HG03571 (cell line): ENCODE data around the gene NOL12.
A peak's percentile ranks its signal among the peaks of the same experiment; 100 is the strongest.
"Not testable (repeated sequence)": the region's sequence is repeated elsewhere in the genome, so short reads cannot be mapped to it uniquely, and the experiment has no call there.

Experiments used
- ATAC-seq: cut with Tn5 transposase; IDR thresholded peaks from one replicate; pipeline ENCODE4 v1.9.1; 2021; ENCODE audit not compliant: unreplicated experiment

NOL12 gene

DNA sequence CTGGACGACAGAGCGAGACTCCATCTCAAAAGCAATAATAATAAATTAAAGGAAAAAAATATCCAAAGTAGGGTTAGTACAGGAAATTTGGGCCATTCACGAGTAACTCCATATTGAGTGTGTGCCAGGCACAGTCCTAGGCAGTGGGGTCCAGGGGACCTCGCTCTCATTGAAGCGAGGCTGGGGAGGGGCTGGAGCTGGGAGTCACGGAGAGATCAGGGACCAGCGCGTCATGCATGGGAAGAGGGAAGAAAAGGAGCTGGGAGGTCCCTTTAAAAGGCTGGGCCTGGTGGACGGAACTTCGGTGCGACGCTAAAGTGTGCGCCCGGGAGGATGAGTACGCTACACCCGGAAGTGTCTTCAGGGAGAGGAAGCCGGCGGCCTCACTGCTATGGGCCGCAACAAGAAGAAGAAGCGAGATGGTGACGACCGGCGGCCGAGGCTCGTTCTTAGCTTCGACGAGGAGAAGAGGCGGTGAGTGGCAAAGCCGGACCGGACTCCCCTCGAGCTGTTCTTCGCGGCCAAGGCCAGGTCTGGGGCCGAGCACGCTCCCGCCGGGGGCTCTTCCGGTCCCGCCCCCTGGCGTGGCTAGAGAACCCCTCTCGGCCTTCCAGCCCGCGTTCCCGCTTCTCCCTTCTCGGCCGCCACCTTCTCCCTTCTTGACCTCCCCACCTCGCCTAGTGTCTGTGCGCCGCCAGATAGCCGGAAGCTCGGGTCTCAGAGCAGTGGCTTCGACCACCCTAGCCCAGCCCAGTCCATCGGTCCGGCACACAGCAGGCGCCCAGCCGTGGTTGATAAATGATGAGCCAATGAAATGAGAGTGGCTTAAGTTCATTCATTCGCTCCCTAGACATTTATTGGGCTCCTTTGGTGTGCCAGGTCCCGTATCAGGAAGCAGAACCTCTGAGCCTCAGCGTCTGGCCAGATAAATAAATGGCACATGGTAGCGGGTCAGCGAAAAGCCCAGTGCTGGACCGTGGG is at the start of gene NOL12:
NOL12 (plus strand) TSS at position 342 of the 981 bp plus-strand sequence; CDS start at position 392, 50 bp downstream.
- peak; percentile 62 for ATAC-seq

DNA sequence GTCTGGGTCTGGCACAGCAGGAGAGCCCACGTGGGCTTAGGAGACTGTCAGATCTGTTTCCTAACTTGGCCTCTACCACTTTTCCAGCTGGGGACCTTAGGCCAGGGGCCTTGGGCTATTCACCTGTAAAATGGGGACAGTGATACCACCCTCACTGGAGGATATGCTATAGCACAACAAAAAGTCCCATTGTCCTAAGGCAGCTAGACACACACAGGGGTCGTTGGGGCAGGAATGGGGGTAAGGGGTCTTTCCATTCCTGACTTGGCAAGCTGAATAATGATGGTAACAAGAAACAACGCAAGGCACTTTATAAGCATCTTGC is 49.2 kb upstream of the NOL12 start:
- ATAC-seq, result no peak

DNA sequence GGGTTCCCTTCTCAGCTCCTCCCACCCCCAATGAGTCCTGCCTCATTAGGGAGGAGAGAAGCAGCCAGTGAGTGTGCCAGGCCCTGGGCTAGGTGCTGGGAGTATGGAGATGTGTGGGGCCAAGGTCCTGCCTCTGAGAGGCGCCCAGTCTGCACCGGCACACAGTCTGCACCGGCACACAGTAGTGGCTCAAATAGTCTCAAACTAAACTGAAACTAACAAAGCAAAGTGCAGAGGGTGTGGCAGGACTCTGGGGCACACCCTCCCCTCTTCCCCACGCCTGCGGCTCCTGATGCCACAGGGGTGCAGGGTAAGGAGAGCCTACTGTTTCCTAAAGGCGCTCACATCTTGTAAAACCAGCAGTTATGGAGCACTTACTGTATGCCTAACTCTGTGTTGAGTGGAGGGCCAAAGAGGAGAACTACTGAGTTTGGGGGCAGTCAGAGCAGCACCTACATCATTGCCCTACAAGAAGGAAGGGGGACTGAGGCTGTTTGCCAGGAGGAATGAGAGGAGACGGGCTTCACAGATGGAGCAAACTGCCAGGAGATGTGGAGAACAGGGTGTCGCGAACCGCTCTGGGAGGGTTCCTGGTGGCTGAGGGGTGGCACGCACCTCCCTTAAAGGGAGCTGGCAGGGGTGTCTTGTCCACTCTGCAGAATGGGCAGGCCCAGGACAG is 47.6 kb upstream of the NOL12 start:
- ATAC-seq, result no peak

DNA sequence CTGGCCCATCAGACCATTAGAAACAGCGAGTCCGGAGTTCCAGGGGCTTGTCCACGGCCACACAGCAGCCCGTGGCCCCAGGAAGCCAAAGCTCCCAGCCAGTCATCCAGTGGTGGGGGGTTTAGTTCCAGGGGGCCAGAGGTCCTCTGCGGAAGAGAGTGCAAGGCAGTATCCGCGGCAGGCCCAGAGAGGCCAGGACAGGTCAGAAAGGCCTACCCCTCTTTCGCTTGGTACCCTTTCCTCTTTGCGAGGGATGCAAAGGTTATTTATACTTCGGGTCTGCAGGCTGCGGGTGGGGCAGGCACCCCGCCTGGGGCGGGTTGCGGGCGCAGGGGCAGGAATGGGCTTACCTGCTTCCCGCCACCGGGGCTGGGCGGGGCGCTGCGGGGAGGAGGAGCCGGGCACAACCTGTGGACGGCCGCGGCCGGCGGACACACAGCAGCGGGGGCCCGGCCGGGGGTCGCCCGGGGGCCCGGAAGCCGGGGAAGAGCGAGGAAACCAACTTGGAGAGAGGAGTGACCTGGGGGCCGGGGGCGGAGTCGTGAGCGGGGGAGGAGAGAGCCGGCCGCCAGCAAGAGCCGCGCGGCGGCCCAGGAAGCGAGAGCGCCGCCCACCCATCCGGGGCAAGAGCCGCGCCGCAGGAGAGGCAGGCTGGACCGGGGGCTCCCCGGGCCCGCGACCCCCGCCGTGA is 46.9 kb upstream of the NOL12 start, which contains the start of gene SH3BP1:
SH3BP1 (plus strand) TSS at position 600 of the 691 bp plus-strand sequence. CDS start 119 bp downstream, outside the sequence.
- ATAC-seq, result no peak

DNA sequence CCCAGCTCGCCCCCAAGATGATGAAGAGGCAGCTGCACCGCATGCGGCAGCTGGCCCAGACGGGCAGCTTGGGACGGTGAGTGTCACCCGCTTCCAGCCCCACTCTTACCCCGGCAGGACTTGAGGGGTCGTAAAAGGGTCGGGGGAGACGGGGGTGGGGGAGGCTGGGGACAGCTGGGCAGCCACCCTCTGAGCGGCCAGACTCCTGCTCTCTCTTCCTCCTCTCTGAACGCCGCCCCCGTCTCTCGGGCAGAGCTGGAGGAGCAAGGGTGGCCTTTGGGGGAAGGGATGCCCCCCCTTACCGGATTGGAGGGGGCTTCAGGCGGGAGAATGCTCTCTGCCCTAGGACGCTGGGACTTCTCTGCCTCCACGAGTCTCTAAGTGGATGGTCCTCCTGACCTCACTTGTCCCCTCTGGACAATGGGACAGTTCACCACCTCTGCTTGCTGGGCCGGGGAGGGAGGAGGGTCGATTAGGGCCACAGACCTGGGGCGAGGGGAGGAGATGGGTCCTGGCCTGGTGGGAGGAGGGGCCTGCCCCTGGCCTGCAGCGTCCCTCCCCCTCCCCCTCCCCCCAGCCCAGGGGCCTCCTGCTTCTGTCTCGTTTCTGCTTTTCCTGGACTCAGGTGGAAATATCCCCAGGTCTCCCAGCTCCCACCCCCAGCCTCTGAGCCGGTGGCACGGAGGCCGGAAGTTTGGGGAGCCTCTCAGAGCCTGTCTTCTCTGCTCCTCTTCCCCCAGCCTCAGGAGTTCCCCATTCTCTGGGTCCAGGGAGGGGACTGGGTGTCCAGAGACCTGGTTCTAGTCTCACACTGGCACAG is 46.2 kb upstream of the NOL12 start:
- ATAC-seq, result no peak

DNA sequence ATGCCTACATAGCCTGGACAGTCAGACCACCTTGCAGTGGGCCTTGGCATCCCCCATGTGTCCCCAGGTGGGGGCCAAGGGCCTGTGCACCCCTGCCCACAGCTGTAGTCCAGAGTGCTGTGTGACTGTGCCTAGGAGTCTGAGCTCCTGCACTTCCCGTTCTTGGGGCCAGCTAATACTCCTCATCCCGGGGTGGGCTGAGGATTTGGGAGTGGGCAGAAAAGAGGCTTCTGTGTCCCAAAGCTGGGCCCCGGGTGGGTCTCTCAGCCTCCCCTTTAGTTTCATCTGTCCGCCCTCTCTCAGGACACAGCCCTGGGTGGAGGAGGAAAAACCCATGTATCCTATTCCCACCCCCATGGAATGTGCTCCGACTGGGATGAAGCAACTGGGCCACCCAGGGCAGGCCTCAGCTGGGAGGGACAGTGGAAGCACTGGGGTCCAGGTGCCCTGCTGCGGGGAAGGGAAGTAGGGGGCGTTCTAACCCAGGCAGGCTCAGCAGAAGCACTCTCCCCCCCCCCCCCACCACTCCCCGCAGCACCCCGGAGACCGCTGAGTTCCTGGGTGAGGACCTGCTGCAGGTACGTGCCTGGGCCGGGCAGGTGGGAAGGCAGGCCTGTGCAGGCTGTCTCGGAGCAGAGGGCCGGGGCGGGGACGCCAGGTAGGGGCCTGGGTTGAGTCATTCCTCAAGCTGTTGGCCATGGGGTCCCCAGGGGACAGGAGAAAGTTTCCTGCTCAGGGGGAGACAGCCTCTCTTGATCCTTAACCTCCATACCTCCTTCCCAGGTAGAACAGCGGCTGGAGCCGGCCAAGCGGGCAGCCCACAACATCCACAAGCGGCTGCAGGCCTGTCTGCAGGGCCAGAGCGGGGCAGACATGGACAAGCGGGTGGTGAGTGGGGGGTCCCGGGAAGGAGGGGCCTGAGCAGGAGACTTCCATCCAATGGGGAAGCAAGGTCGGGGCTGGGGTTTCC is 45.3 kb upstream of the NOL12 start:
- no peak for ATAC-seq

DNA sequence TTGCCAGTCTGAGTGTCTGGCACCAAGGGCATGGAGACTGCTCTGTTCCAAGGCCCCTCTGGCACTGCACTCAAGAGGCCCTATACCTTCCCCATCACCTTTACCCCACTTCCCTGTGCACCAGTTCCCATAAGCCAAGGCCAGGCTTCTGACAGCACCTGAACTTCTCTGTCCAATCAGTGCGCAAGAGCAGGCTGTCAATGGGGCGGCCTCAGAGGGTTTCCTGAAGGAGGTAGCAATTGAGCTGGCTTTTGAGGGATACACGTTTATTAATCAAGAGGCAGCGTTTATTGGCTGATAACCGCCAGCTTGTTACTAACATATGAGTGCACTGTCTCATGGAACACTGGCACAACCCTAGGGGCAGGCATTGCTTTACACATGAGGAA is 44.6 kb upstream of the NOL12 start:
- no peak for ATAC-seq

GRCh38 chr22:37643225-37643847 is 42.8 kb upstream of the NOL12 start:
- no peak for ATAC-seq

- ATAC-seq, result no peak
Measured at GRCh38 chr22:37647317-37647716, 38.8 kb upstream of the NOL12 start.

DNA sequence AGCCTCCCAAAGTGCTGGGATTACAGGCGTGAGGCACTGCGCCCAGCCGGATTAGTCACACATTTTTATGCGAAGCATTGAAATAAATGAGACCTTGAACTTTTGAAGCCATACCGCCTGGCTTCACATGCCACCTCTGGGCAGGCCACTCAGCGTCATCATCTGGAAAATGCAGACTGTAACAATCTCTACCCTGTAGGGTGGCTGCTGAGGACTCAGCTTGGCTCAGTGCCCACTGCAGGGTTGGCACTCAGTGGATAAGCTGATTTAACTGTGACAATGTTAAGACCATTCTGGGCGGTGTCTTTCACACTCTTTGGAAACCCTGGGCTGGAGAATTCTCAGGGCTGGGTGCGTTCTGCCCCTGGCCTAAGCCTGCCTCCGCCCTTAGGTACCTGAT is 38.2 kb upstream of the NOL12 start:
- ATAC-seq, result no peak

DNA sequence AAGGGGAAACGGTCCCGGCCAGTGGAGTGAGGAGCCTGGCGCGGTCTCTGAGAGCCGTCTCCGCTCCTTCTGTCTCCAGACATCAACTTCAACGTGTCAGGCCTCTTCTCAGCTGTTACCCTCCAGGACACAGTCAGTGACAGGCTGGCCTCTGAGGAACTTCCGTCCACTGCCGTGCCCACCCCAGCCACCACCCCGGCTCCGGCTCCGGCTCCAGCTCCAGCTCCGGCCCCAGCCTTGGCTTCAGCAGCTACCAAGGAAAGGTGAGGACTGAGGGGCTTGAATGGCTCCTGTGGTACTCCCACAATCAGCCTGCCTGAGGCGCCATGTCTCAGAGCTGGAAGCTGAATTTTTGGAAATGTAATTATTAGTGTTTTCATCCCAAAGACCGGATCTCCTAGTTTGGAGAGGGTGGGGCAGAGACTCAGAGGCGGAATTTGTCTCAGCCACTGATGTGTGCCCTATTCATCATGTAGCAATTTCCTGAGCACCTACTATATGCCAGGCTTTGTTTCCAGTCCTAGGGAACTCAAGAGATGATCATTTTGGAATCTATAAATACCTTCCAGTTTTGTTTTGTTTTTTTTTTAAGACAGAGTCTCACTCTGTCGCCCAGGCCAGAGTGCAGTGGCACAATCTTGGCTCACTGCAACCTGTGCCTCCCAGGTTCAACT is 35.5 kb upstream of the NOL12 start:
- no peak for ATAC-seq

DNA sequence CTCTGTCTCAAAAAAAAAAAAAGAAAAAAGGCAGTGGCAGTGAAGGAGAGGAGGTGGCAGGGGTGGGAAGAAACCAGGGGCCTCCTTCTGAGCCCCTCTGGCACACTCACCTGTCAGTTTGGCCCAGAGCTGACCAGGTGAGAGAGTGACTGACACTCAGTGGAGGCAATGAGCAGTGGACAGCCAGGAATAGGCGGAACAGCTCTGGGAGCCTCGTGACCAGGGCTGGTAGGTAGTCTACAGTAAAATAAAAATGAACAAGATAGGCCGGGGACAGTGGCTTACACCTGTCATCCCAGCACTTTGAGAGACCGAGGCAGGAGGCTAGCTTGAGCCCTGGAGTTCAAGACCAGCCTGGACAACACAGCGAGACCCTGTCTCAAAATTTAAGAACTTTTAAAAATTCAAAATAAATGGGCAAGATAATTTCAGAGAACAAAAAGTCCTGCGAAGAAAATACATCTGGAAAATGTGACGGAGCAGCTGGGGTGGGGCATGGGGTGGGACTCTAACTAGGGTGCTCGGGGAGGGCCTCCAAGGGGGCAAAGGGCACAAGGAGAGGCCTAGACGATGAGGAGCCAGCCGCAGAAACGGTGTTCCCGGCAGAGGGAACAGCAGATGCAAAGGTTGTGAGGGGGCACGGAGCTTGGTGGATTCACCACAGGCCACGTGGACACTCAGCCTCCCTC is 31.4 kb upstream of the NOL12 start:
- ATAC-seq, result no peak

DNA sequence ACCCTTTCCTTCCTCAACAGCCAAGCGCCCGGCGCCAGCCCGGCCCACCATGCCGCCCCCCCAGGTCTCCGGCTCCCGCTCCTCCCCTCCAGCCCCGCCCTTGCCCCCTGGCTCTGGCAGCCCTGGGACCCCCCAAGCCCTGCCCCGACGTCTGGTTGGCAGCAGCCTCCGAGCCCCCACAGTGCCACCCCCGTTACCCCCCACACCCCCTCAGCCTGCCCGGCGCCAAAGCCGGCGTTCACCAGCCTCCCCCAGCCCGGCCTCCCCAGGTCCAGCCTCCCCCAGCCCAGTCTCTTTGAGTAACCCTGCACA is 30.9 kb upstream of the NOL12 start:
- no peak for ATAC-seq

- not testable (repeated sequence) for ATAC-seq
Measured at GRCh38 chr22:37656583-37656982, 29.6 kb upstream of the NOL12 start.

- ATAC-seq, result no peak
Measured at GRCh38 chr22:37657590-37658132, 28.5 kb upstream of the NOL12 start.

DNA sequence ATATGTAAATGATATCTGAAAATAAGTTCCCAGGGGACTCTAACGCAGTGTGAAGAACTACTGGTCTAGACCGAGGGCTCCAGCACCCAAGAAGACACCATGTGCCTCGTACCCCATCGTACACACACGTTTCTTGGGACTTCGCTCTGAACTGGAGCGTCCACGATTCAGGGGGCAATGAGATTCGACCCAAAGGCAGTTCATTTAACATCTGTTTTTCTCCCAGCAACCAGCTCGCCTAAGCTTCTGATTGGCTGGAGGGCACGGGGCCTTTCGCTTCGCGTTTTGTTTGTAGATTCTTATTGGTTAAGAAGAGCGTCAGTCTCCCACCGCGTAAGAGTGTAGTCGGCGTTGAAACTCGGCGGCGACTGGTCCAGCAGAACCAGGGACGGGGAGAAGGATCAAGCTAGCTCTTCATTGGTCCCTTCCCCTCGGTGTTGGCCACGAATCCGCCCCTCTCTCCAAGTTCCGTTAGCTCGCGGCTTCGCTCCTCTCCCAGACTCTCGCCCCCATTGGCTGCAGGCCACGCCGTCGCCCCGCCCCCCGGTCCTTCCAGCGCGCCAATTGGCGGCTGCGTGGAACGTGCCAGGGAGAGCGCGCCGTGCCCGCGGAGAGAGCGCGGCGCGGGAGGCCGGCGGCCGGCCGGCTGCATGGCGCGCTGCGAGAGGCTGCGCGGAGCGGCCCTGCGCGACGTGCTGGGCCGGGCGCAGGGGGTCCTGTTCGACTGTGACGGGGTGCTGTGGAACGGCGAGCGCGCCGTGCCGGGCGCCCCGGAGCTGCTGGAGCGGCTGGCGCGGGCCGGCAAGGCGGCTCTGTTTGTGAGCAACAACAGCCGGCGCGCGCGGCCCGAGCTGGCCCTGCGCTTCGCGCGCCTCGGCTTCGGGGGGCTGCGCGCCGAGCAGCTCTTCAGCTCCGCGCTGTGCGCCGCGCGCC is 27.7 kb upstream of the NOL12 start, which contains the start of gene PDXP:
PDXP (plus strand) TSS at position 591 of the 933 bp plus-strand sequence; CDS start at position 651, 60 bp downstream.
- ATAC-seq, result peak; percentile 77
